ENCODE measurements around the gene SNX33.

DNA sequence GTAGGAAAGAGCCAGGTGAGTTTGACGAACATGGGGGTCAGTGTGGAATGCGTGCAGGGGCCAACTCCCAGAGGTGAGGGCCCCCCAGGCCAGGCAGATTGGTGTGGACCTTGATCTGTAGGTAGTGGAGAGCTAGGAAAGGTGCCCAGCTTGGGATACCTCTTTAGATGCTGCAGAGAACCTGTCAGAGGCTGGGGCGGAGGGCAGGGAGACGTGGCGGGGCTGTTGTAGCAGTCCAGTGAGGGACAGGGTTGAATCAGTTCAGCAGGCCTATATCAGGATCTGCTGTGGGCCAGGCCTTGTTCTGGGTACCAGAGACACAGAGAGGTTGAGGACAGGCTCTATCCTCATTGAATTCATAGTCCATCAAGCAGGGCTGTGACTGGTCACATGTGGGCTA, 8.6 kb downstream of the SNX33 start:
- TF ChIP-seq, protein P1, sequence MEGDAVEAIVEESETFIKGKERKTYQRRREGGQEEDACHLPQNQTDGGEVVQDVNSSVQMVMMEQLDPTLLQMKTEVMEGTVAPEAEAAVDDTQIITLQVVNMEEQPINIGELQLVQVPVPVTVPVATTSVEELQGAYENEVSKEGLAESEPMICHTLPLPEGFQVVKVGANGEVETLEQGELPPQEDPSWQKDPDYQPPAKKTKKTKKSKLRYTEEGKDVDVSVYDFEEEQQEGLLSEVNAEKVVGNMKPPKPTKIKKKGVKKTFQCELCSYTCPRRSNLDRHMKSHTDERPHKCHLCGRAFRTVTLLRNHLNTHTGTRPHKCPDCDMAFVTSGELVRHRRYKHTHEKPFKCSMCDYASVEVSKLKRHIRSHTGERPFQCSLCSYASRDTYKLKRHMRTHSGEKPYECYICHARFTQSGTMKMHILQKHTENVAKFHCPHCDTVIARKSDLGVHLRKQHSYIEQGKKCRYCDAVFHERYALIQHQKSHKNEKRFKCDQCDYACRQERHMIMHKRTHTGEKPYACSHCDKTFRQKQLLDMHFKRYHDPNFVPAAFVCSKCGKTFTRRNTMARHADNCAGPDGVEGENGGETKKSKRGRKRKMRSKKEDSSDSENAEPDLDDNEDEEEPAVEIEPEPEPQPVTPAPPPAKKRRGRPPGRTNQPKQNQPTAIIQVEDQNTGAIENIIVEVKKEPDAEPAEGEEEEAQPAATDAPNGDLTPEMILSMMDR (IDR thresholded peaks at IDR 0.05) = no peak
- no peak for TF ChIP-seq POLR2A (IDR thresholded peaks at IDR 0.05)
